Tibial nerve (tissue), 4 donors: ENCODE measurements around the gene ZNF521. TPM values are rescaled to one million over a fixed set of nuclear protein-coding genes. Genes with fewer than 3 reads are reported as not detected.

Experiments
- DNase-seq, 2 donors: peaks; one replicate each; pipeline ENCODE4 v3.0.0-alpha.2; 2019; ENCODE audit warnings: low spot score in 2 of 2
- H3K27ac ChIP-seq, 4 donors: fragments of 200-600 bp; sonication (generic) in 3 of 4; one replicate each; pipeline ENCODE4 v1.5.1; 2017 to 2019; ENCODE audit warnings: mild to moderate bottlenecking in 1 of 4
- H3K27me3 ChIP-seq, 2 donors: fragments of 200-600 bp; sonication (generic) in 1 of 2; one replicate each; pipeline versions ENCODE4 v1.5.1 to v1.6.0; 2017 to 2019
- H3K36me3 ChIP-seq, 3 donors: fragments of 200-600 bp; sonication (generic); one replicate each; pipeline ENCODE4 v1.5.1; 2018 to 2019
- H3K4me1 ChIP-seq, 4 donors: fragments of 200-600 bp; sonication (generic) in 3 of 4; one replicate each; pipeline ENCODE4 v1.5.1; 2017 to 2019
- H3K4me3 ChIP-seq, 4 donors: fragments of 200-600 bp; sonication (generic) in 3 of 4; one replicate each; pipeline ENCODE4 v1.5.1; 2017 to 2019; ENCODE audit warnings: mild to moderate bottlenecking in 1 of 4, moderate library complexity in 1 of 4
- H3K9me3 ChIP-seq, 4 donors: fragments of 200-600 bp; sonication (generic) in 3 of 4; one replicate each; pipeline ENCODE4 v1.5.1; 2017 to 2019
- CTCF ChIP-seq, 5 experiments: fragments of 200-600 bp in 3 of 5; fragments of 450-650 bp in 2 of 5; sonication (generic) in 3 of 5; IDR thresholded peaks; one replicate each; pipeline ENCODE4 v1.5.1; 2016 to 2019; ENCODE audit warnings: antibody characterized with exemption in 5 of 5, mild to moderate bottlenecking in 3 of 5, moderate library complexity in 2 of 5
- EP300 ChIP-seq, 2 donors: sonication (generic); formaldehyde crosslinking; IDR thresholded peaks; one replicate each; pipeline ENCODE4 v1.6.1; 2017; ENCODE audit warnings: antibody characterized with exemption in 2 of 2, mild to moderate bottlenecking in 1 of 2
- POLR2A ChIP-seq, 2 donors: fragments of 450-650 bp; IDR thresholded peaks; one replicate each; pipeline ENCODE4 v1.6.1; 2017; ENCODE audit warnings: antibody characterized with exemption in 2 of 2, mild to moderate bottlenecking in 2 of 2, moderate library complexity in 2 of 2
- WGBS, 2 donors: methylation state at CpG; one replicate each; pipeline ENCODE4 v1.1.5; 2018; 5-methylcytosine and 5-hydroxymethylcytosine counted together
- total RNA-seq, 4 donors: library from RNA; depleted of rRNA; stranded (reverse); fragments of >200 nt; gene quantifications; one replicate each; pipeline ENCODE4 v1.1.0, GENCODE V29; 2016

The ZNF521 gene
- total RNA-seq, 4 donors from 2014 or later = 32.7 to 66.3 (median 43.4) TPM

GRCh38 chr18:25239581-25240419, 112.2 kb downstream of the ZNF521 start:
- TF ChIP-seq EP300 (IDR thresholded peaks at IDR 0.05) (no peak), POLR2A (IDR thresholded peaks at IDR 0.05) (no peak)
- DNase-seq = no peak
- H3K9me3 ChIP-seq = no peaks in the 10 kb centered on the region
- peak overlapping the region in 1 of 4 donors; percentile 46 for H3K27ac ChIP-seq
- no peaks in the 10 kb centered on the region for H3K27me3 ChIP-seq
- no peak overlapping the region for H3K4me3 ChIP-seq
- H3K36me3 ChIP-seq = no peaks in the 10 kb centered on the region
- peaks cover 0 to 17% (median 0%) of the 10 kb centered on the region in 4 donors for H3K4me1 ChIP-seq
- WGBS, 2 donors = 34 to 35% methylated on average over 5 of the region's 5 CpGs

- H3K4me1 ChIP-seq = peaks cover 0 to 21% (median 0%) of the 10 kb centered on the region in 4 donors
- TF ChIP-seq EP300 (IDR thresholded peaks at IDR 0.05) (no peak), CTCF (IDR thresholded peaks at IDR 0.05) (no peak), POLR2A (IDR thresholded peaks at IDR 0.05) (no peak)
- H3K4me3 ChIP-seq = no peak overlapping the region
- no peaks in the 10 kb centered on the region for H3K36me3 ChIP-seq
- peak overlapping the region in 1 of 4 donors; percentile 46 for H3K27ac ChIP-seq
- DNase-seq = no peak
- H3K9me3 ChIP-seq = no peaks in the 10 kb centered on the region
- WGBS, 2 donors = 41 to 44% methylated on average over 3 of the region's 3 CpGs
- no peaks in the 10 kb centered on the region for H3K27me3 ChIP-seq
Observed at GRCh38 chr18:25239151-25239550, 112.8 kb downstream of the ZNF521 start.

GRCh38 chr18:25237571-25238267, 114.2 kb downstream of the ZNF521 start:
- no peak for DNase-seq
- no peaks in the 10 kb centered on the region for H3K36me3 ChIP-seq
- H3K4me1 ChIP-seq = peaks cover 0 to 30% (median 0%) of the 10 kb centered on the region in 4 donors
- 85 to 88% methylated on average over 3 of the region's 3 CpGs for WGBS, 2 donors
- TF ChIP-seq EP300 (IDR thresholded peaks at IDR 0.05) = no peak
- TF ChIP-seq POLR2A (IDR thresholded peaks at IDR 0.05) = no peak
- no peak for TF ChIP-seq CTCF (IDR thresholded peaks at IDR 0.05)
- H3K9me3 ChIP-seq = no peaks in the 10 kb centered on the region
- no peaks in the 10 kb centered on the region for H3K27me3 ChIP-seq
- no peak overlapping the region for H3K4me3 ChIP-seq
- H3K27ac ChIP-seq = peak overlapping the region in 2 of 4 donors; percentile 12 to 16

- 93 to 96% methylated on average over 1 of the region's 1 CpG for WGBS, 2 donors
- Histone ChIP-seq H3K27me3 (no peaks in the 10 kb centered on the region), H3K4me3 (no peak overlapping the region), H3K4me1 (peaks cover 0 to 39% (median 0%) of the 10 kb centered on the region in 4 donors), H3K36me3 (no peaks in the 10 kb centered on the region), H3K9me3 (no peaks in the 10 kb centered on the region), H3K27ac (no peak overlapping the region)
- no peak for DNase-seq
- no peak for TF ChIP-seq CTCF (IDR thresholded peaks at IDR 0.05)
- no peak for TF ChIP-seq POLR2A (IDR thresholded peaks at IDR 0.05)
- no peak for TF ChIP-seq EP300 (IDR thresholded peaks at IDR 0.05)
Observed at GRCh38 chr18:25236736-25237135, 115.2 kb downstream of the ZNF521 start.

- 53 to 63% methylated on average over 9 of the region's 9 CpGs for WGBS, 2 donors
- DNase-seq = no peak
- TF ChIP-seq CTCF (IDR thresholded peaks at IDR 0.05) = no peak
- no peak for TF ChIP-seq EP300 (IDR thresholded peaks at IDR 0.05)
- no peak for TF ChIP-seq POLR2A (IDR thresholded peaks at IDR 0.05)
Observed at GRCh38 chr18:25235401-25236042, 116.4 kb downstream of the ZNF521 start.

More at GRCh38 chr18:25235401-25236042, 116.4 kb downstream of the ZNF521 start:
- no peaks in the 10 kb centered on the region for H3K27me3 ChIP-seq
- H3K36me3 ChIP-seq = no peaks in the 10 kb centered on the region
- no peaks in the 10 kb centered on the region for H3K9me3 ChIP-seq
- no peak overlapping the region for H3K4me3 ChIP-seq
- H3K4me1 ChIP-seq = peaks cover 0 to 51% (median 6%) of the 10 kb centered on the region in 4 donors
- peak overlapping the region in 2 of 4 donors; percentile 6 to 82 for H3K27ac ChIP-seq
